GM18505 (cell line): ENCODE measurements around the gene CFAP157.

Experiments
- ATAC-seq: cut with Tn5 transposase; IDR thresholded peaks from one replicate; pipeline ENCODE4 v1.9.1; 2021; ENCODE audit not compliant: unreplicated experiment
- POLR2A ChIP-seq: IDR thresholded peaks from 4 replicates; pipeline ENCODE4 v1.6.1; 2011; ENCODE audit warnings: borderline replicate concordance; ENCODE audit not compliant: insufficient read depth, insufficient read length; ENCODE audit errors: extremely low read depth

CFAP157 gene

GRCh38 chr9:127739614-127740330 is 33.0 kb downstream of the CFAP157 start:
- no peak for ATAC-seq
- no peak for TF ChIP-seq POLR2A

- TF ChIP-seq POLR2A = no peak
- ATAC-seq = no peak
Observed at GRCh38 chr9:127741831-127742434, 35.1 kb downstream of the CFAP157 start.

- no peak for TF ChIP-seq POLR2A
- ATAC-seq = no peak
Observed at GRCh38 chr9:127742435-127743088, 35.8 kb downstream of the CFAP157 start.

GRCh38 chr9:127744398-127745110 is 37.8 kb downstream of the CFAP157 start:
- no peak for TF ChIP-seq POLR2A
- no peak for ATAC-seq

GRCh38 chr9:127746959-127747569 is 40.3 kb downstream of the CFAP157 start:
- no peak for ATAC-seq
- TF ChIP-seq POLR2A = no peak

GRCh38 chr9:127749090-127749787 is 42.5 kb downstream of the CFAP157 start:
- no peak for TF ChIP-seq POLR2A
- ATAC-seq = no peak

- ATAC-seq = no peak
- TF ChIP-seq POLR2A = no peak
Observed at GRCh38 chr9:127751269-127752054, 44.7 kb downstream of the CFAP157 start.

- ATAC-seq = no peak
- TF ChIP-seq POLR2A = no peak
Observed at GRCh38 chr9:127753148-127753547, 46.4 kb downstream of the CFAP157 start.

- TF ChIP-seq POLR2A = no peak
- ATAC-seq = no peak
Observed at GRCh38 chr9:127753622-127754021, 46.8 kb downstream of the CFAP157 start.

- ATAC-seq = no peak
- TF ChIP-seq POLR2A = no peak
Observed at GRCh38 chr9:127754099-127755060, 47.6 kb downstream of the CFAP157 start.

- ATAC-seq = no peak
- no peak for TF ChIP-seq POLR2A
Observed at GRCh38 chr9:127755061-127756060, 48.6 kb downstream of the CFAP157 start.
